Measurements from ENCODE around the gene MZB1.
"Not testable (repeated sequence)": the region's sequence is repeated elsewhere in the genome, so short reads cannot be mapped to it uniquely, and the experiment has no call there.

MZB1 gene

GRCh38 chr5:139354186-139354585, 35.5 kb downstream of the MZB1 start:
- H3K36me3 ChIP-seq (ENCODE audit: low read depth) = peaks cover 47% of the 10 kb centered on the region
- DNase-seq (ENCODE audit: low spot score) = no peak
- H3K9me3 ChIP-seq (ENCODE audit: severe bottlenecking) = no peaks in the 10 kb centered on the region
- no peak for ATAC-seq (ENCODE audit: low read depth)
- no peak for TF ChIP-seq CTCF (IDR thresholded peaks at IDR 0.05; ENCODE audit: poor library complexity, severe bottlenecking)
- H3K27ac ChIP-seq (ENCODE audit: poor library complexity, severe bottlenecking) = no peak overlapping the region
- H3K27me3 ChIP-seq (ENCODE audit: insufficient read depth, poor library complexity, severe bottlenecking) = no peaks in the 10 kb centered on the region
- no peaks in the 10 kb centered on the region for H3K4me1 ChIP-seq (ENCODE audit: insufficient read depth, poor library complexity, severe bottlenecking)
- no peak overlapping the region for H3K4me3 ChIP-seq (ENCODE audit: severe bottlenecking)

- peaks cover 48% of the 10 kb centered on the region for H3K36me3 ChIP-seq (ENCODE audit: low read depth)
- not testable (repeated sequence) for ATAC-seq (ENCODE audit: low read depth); H3K9me3 ChIP-seq (ENCODE audit: severe bottlenecking); H3K4me1 ChIP-seq (ENCODE audit: insufficient read depth, poor library complexity, severe bottlenecking); H3K4me3 ChIP-seq (ENCODE audit: severe bottlenecking); H3K27me3 ChIP-seq (ENCODE audit: insufficient read depth, poor library complexity, severe bottlenecking); DNase-seq (ENCODE audit: low spot score); H3K27ac ChIP-seq (ENCODE audit: poor library complexity, severe bottlenecking)
Observed at GRCh38 chr5:139347863-139348262, 41.9 kb downstream of the MZB1 start.

- H3K27me3 ChIP-seq (ENCODE audit: insufficient read depth, poor library complexity, severe bottlenecking); DNase-seq (ENCODE audit: low spot score); H3K4me1 ChIP-seq (ENCODE audit: insufficient read depth, poor library complexity, severe bottlenecking); H3K4me3 ChIP-seq (ENCODE audit: severe bottlenecking); ATAC-seq (ENCODE audit: low read depth); H3K27ac ChIP-seq (ENCODE audit: poor library complexity, severe bottlenecking); H3K9me3 ChIP-seq (ENCODE audit: severe bottlenecking): not testable (repeated sequence)
- H3K36me3 ChIP-seq (ENCODE audit: low read depth) = peaks cover 37% of the 10 kb centered on the region
Observed at GRCh38 chr5:139345442-139345841, 44.3 kb downstream of the MZB1 start.

- Histone ChIP-seq H3K4me3 (ENCODE audit: severe bottlenecking) (no peak overlapping the region), H3K27ac (ENCODE audit: poor library complexity, severe bottlenecking) (no peak overlapping the region)
- no peak for TF ChIP-seq CTCF (IDR thresholded peaks at IDR 0.05; ENCODE audit: poor library complexity, severe bottlenecking)
Observed at GRCh38 chr5:139344177-139344576, 45.5 kb downstream of the MZB1 start.

GRCh38 chr5:139343476-139343875, 46.2 kb downstream of the MZB1 start:
- no peaks in the 10 kb centered on the region for H3K9me3 ChIP-seq (ENCODE audit: severe bottlenecking)
- no peak for TF ChIP-seq CTCF (IDR thresholded peaks at IDR 0.05; ENCODE audit: poor library complexity, severe bottlenecking)
- H3K4me1 ChIP-seq (ENCODE audit: insufficient read depth, poor library complexity, severe bottlenecking) = peaks cover 3% of the 10 kb centered on the region
- H3K4me3 ChIP-seq (ENCODE audit: severe bottlenecking) = peak overlapping the region; percentile 82
- H3K36me3 ChIP-seq (ENCODE audit: low read depth) = peaks cover 26% of the 10 kb centered on the region
- no peaks in the 10 kb centered on the region for H3K27me3 ChIP-seq (ENCODE audit: insufficient read depth, poor library complexity, severe bottlenecking)
- ATAC-seq (ENCODE audit: low read depth) = no peak
- DNase-seq (ENCODE audit: low spot score) = no peak
- H3K27ac ChIP-seq (ENCODE audit: poor library complexity, severe bottlenecking) = no peak overlapping the region

More at GRCh38 chr5:139344177-139344576, 45.5 kb downstream of the MZB1 start:
- Histone ChIP-seq H3K36me3 (ENCODE audit: low read depth) (peaks cover 32% of the 10 kb centered on the region), H3K9me3 (ENCODE audit: severe bottlenecking) (no peaks in the 10 kb centered on the region), H3K27me3 (ENCODE audit: insufficient read depth, poor library complexity, severe bottlenecking) (no peaks in the 10 kb centered on the region), H3K4me1 (ENCODE audit: insufficient read depth, poor library complexity, severe bottlenecking) (peaks cover 3% of the 10 kb centered on the region)
- no peak for DNase-seq (ENCODE audit: low spot score)
- ATAC-seq (ENCODE audit: low read depth) = no peak

GRCh38 chr5:139342423-139342723, 47.3 kb downstream of the MZB1 start:
- no peak for DNase-seq (ENCODE audit: low spot score)
- H3K27ac ChIP-seq (ENCODE audit: poor library complexity, severe bottlenecking) = peak overlapping the region; percentile 81
- H3K27me3 ChIP-seq (ENCODE audit: insufficient read depth, poor library complexity, severe bottlenecking) = no peaks in the 10 kb centered on the region
- no peak for TF ChIP-seq CTCF (IDR thresholded peaks at IDR 0.05; ENCODE audit: poor library complexity, severe bottlenecking)
- peak overlapping the region; percentile 82 for H3K4me3 ChIP-seq (ENCODE audit: severe bottlenecking)
- peaks cover 3% of the 10 kb centered on the region for H3K4me1 ChIP-seq (ENCODE audit: insufficient read depth, poor library complexity, severe bottlenecking)
- H3K36me3 ChIP-seq (ENCODE audit: low read depth) = peaks cover 22% of the 10 kb centered on the region
- ATAC-seq (ENCODE audit: low read depth) = no peak; the same call in 2 of the 3 replicates
- no peaks in the 10 kb centered on the region for H3K9me3 ChIP-seq (ENCODE audit: severe bottlenecking)
